Calu3 (cell line): ENCODE data around the gene SGK1. TPM values are rescaled to one million over a fixed set of nuclear protein-coding genes. Genes with fewer than 3 reads are reported as not detected.

Source experiments
- BruUV-seq: library from RNA; stranded (reverse); fragments of 400-500 nt; replicated peaks from 2 replicates; lab custom pipeline; 2021; lab: Mats Ljungman, UMichigan
- CTCF ChIA-PET: fragments of 300-600 bp; sonication (Branson Sonifier 250); formaldehyde crosslinking; loops from one replicate; lab custom pipeline; 2022; ENCODE audit warnings: antibody characterized with exemption; lab: Charles Lee
- DNase-seq: peaks from one replicate; pipeline ENCODE4 v3.0.0; 2022
- H3K27ac Mint-ChIP-seq: one replicate; pipeline ENCODE4 v1.8.0; 2022; ENCODE audit warnings: mixed read lengths; ENCODE audit not compliant: unreplicated experiment
- H3K27me3 Mint-ChIP-seq: one replicate; pipeline ENCODE4 v1.8.0; 2022; ENCODE audit warnings: mixed read lengths; ENCODE audit not compliant: unreplicated experiment
- H3K36me3 Mint-ChIP-seq: one replicate; pipeline ENCODE4 v1.8.0; 2022; ENCODE audit warnings: mild to moderate bottlenecking, moderate library complexity, mixed read lengths; ENCODE audit not compliant: insufficient read depth, unreplicated experiment
- H3K4me1 Mint-ChIP-seq: one replicate; pipeline ENCODE4 v1.8.0; 2022; ENCODE audit warnings: mild to moderate bottlenecking, low read depth, mixed read lengths; ENCODE audit not compliant: unreplicated experiment
- H3K4me3 Mint-ChIP-seq: one replicate; pipeline ENCODE4 v1.8.0; 2022; ENCODE audit warnings: mild to moderate bottlenecking, low read depth, moderate library complexity, mixed read lengths; ENCODE audit not compliant: unreplicated experiment
- H3K9me3 Mint-ChIP-seq: one replicate; pipeline ENCODE4 v1.8.0; 2022; ENCODE audit warnings: low read depth, mixed read lengths; ENCODE audit not compliant: unreplicated experiment
- CTCF ChIP-seq: fragments of 200-600 bp; IDR thresholded peaks from one replicate; pipeline ENCODE4 v1.8.0; 2022; ENCODE audit warnings: antibody characterized with exemption; ENCODE audit not compliant: unreplicated experiment
- intact Hi-C: fragments of 100-400 bp; cut with micrococcal nuclease; formaldehyde crosslinking; loops from one replicate; pipeline ENCODE4 v1.10.0; 2022; ENCODE audit not compliant: unreplicated experiment
- total RNA-seq: library from RNA; stranded (reverse); gene quantifications from 2 replicates; pipeline ENCODE4 v1.2.3, GENCODE V29; 2022

Gene SGK1
- total RNA-seq, 1 experiment from 2014 or later: 21.8 TPM

GRCh38 chr6:134223796-134224420 is 94.0 kb downstream of the SGK1 start:
- no peaks in the 10 kb centered on the region for H3K9me3 Mint-ChIP-seq

DNA sequence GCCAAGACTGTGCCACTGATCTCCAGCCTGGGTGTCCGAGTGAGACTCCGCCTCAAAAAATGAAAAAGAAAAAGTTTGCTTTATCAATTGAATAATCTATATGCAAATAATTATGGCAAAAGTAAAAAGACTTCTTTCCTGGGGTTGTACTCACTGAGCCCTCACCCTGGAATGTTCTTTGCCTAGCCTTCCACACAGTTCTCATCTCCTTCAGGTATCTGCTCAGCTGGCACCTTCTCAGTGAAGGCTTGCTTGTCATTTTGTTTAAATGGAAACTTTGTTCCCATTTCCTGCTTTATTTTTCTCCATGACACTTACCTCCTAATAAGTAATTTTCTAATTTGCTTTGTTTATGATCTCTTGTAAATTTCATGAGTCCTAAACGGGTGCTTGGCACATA is 96.7 kb downstream of the SGK1 start:
- CTCF ChIA-PET: no interaction called here
- no peaks in the 10 kb centered on the region for H3K27me3 Mint-ChIP-seq
- no peak for TF ChIP-seq CTCF
- intact Hi-C loops: no loop called here
- H3K4me1 Mint-ChIP-seq: no peaks in the 10 kb centered on the region
- BruUV-seq: no TSS peak
- no peak overlapping the region for H3K4me3 Mint-ChIP-seq
- no peaks in the 10 kb centered on the region for H3K9me3 Mint-ChIP-seq
- H3K36me3 Mint-ChIP-seq: no peaks in the 10 kb centered on the region
- no peak for DNase-seq
- H3K27ac Mint-ChIP-seq: no peak overlapping the region

More at GRCh38 chr6:134223796-134224420, 94.0 kb downstream of the SGK1 start:
- intact Hi-C loops: no loop called here
- no peaks in the 10 kb centered on the region for H3K36me3 Mint-ChIP-seq
- H3K27ac Mint-ChIP-seq: no peak overlapping the region
- H3K4me3 Mint-ChIP-seq: no peak overlapping the region
- no TSS peak for BruUV-seq
- no peaks in the 10 kb centered on the region for H3K4me1 Mint-ChIP-seq
- CTCF ChIA-PET: no interaction called here
- no peak for TF ChIP-seq CTCF
- DNase-seq: no peak
- no peaks in the 10 kb centered on the region for H3K27me3 Mint-ChIP-seq

DNA sequence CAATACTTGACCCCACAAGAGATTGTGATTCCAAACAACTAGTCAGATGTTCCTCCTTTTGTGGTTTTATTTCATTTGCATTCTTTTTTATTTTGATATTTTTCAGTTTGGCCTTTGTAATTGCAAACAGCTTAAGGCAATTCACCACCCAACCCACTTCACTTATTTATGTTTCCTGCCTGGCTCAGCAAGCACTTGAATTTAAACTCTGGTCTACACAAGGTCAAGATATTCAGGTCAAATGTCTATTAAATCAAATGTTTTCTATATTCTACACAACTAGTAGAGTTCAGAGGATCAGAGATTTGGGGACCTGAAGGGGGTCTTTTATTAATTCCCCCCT is 100.1 kb downstream of the SGK1 start:
- no peak for DNase-seq
- H3K9me3 Mint-ChIP-seq: no peaks in the 10 kb centered on the region
- H3K36me3 Mint-ChIP-seq: no peaks in the 10 kb centered on the region
- CTCF ChIA-PET: no interaction called here
- no peaks in the 10 kb centered on the region for H3K4me1 Mint-ChIP-seq
- H3K27me3 Mint-ChIP-seq: no peaks in the 10 kb centered on the region
- intact Hi-C loops: no loop called here
- no TSS peak for BruUV-seq
- H3K4me3 Mint-ChIP-seq: no peak overlapping the region
- no peak for TF ChIP-seq CTCF
- no peak overlapping the region for H3K27ac Mint-ChIP-seq

DNA sequence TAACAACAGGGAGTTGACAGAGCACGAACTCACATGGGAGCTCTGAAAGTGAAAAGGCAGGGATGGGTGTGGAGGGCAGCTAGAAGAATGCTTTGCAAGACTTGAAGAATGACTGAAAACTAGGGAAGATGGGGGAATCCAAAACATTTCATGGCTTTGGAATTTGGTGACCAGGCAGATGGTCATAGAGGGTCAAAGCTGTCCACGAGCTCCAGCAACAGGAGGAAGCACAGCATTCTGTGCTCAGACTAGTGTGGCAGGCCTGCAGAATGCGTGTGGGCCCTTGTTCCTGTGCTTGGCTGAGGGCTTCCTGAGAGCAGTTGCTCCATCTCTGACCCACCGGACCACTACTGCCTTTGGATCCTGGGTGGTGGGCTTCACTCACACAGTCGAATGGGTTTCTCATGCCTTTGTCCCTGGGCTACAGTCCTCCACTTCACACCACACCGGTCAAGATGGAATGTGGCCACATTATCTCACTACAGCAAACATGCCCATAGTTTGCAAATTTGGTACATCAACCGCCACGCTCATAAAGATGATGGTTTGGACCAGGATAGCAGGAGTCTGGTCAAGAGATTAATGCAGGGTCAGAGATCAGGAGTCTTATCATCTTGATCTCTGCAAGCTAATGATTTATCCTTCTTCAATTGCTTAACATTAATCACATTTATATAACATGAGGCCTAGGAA is 100.7 kb downstream of the SGK1 start:
- TF ChIP-seq CTCF: no peak
- no peak overlapping the region for H3K27ac Mint-ChIP-seq
- no peak overlapping the region for H3K4me3 Mint-ChIP-seq
- no peaks in the 10 kb centered on the region for H3K4me1 Mint-ChIP-seq
- no peaks in the 10 kb centered on the region for H3K36me3 Mint-ChIP-seq
- intact Hi-C loops: no loop called here
- BruUV-seq: no TSS peak
- H3K27me3 Mint-ChIP-seq: no peaks in the 10 kb centered on the region
- DNase-seq: no peak
- CTCF ChIA-PET: no interaction called here
- no peaks in the 10 kb centered on the region for H3K9me3 Mint-ChIP-seq
